GM23338 (cell line): Measurements from ENCODE around the gene TCL1A. TPM values are rescaled to one million over a fixed set of nuclear protein-coding genes. Genes with fewer than 3 reads are reported as not detected.

Experiments
- ATAC-seq: fragments of 200-7000 bp; cut with Tn5 transposase; 3 replicates; pipeline ENCODE4 v1.9.1; 2020
- DNase-seq: peaks from one replicate; pipeline ENCODE4 v3.0.0-alpha.2; 2015; ENCODE audit warnings: low spot score
- H2AFZ ChIP-seq: fragments of 200-600 bp; sonication (generic); 2 replicates; pipeline ENCODE4 v1.8.0; 2016; ENCODE audit warnings: antibody characterized with exemption, mild to moderate bottlenecking, moderate library complexity
- H3F3A ChIP-seq: fragments of 200-600 bp; sonication (generic); replicated peaks from 2 replicates; pipeline ENCODE4 v1.8.0; 2017; ENCODE audit warnings: antibody characterized with exemption, mixed run types, low read depth
- H3K27ac ChIP-seq: fragments of 200-600 bp; sonication (generic); 2 replicates; pipeline ENCODE4 v1.6.1; 2016; ENCODE audit warnings: low read depth
- H3K27me3 ChIP-seq: fragments of 200-600 bp; sonication (generic); 2 replicates; pipeline ENCODE4 v1.8.0; 2016; ENCODE audit warnings: mild to moderate bottlenecking, mixed run types, moderate library complexity; ENCODE audit not compliant: insufficient read depth
- H3K36me3 ChIP-seq: fragments of 200-600 bp; sonication (generic); 2 replicates; pipeline ENCODE4 v1.8.0; 2016; ENCODE audit warnings: mild to moderate bottlenecking; ENCODE audit not compliant: insufficient read depth
- H3K4me1 ChIP-seq: fragments of 200-600 bp; sonication (generic); 2 replicates; pipeline ENCODE4 v1.8.0; 2016; ENCODE audit warnings: mild to moderate bottlenecking, moderate library complexity; ENCODE audit not compliant: insufficient read depth
- H3K4me2 ChIP-seq: fragments of 200-600 bp; sonication (generic); 2 replicates; pipeline ENCODE4 v1.7.1; 2017; ENCODE audit warnings: mixed run types
- H3K4me3 ChIP-seq: fragments of 200-600 bp; sonication (generic); 2 replicates; pipeline ENCODE4 v1.6.1; 2016; ENCODE audit warnings: mixed run types
- H3K79me2 ChIP-seq: fragments of 200-600 bp; sonication (generic); replicated peaks from 2 replicates; pipeline ENCODE4 v1.8.0; 2017; ENCODE audit warnings: mild to moderate bottlenecking; ENCODE audit not compliant: insufficient read depth
- H3K9me2 ChIP-seq: fragments of 200-600 bp; sonication (generic); 2 replicates; pipeline ENCODE4 v1.8.0; 2017; ENCODE audit not compliant: insufficient read depth
- H4K20me1 ChIP-seq: fragments of 200-600 bp; sonication (generic); replicated peaks from 2 replicates; pipeline ENCODE4 v1.8.0; 2017; ENCODE audit warnings: mild to moderate bottlenecking; ENCODE audit not compliant: insufficient read depth
- H3K27ac Mint-ChIP-seq: 2 replicates; pipeline ENCODE4 v1.8.0; 2020; ENCODE audit warnings: inconsistent platforms, mild to moderate bottlenecking, moderate library complexity, mixed read lengths
- H3K27me3 Mint-ChIP-seq: 3 replicates; pipeline ENCODE4 v1.8.0; 2022; ENCODE audit warnings: low read depth, mild to moderate bottlenecking, moderate library complexity, mixed read lengths, inconsistent platforms; ENCODE audit not compliant: insufficient read depth, poor library complexity
- H3K36me3 Mint-ChIP-seq: 3 replicates; pipeline ENCODE4 v1.8.0; 2021; ENCODE audit warnings: low read depth, mild to moderate bottlenecking, inconsistent platforms, moderate library complexity, mixed read lengths
- H3K4me1 Mint-ChIP-seq: 3 replicates; pipeline ENCODE4 v1.8.0; 2020; ENCODE audit warnings: mild to moderate bottlenecking, inconsistent platforms, mixed read lengths
- H3K4me3 Mint-ChIP-seq: 3 replicates; pipeline ENCODE4 v1.8.0; 2021; ENCODE audit warnings: moderate library complexity, mild to moderate bottlenecking, inconsistent platforms, mixed read lengths
- H3K9me3 Mint-ChIP-seq: 3 replicates; pipeline ENCODE4 v1.8.0; 2020; ENCODE audit warnings: moderate library complexity, mild to moderate bottlenecking, inconsistent platforms, mixed read lengths
- ETS1 ChIP-seq: IDR thresholded peaks from 2 replicates; pipeline ENCODE4 v1.6.1; 2016; ENCODE audit warnings: antibody characterized with exemption
- JUNB ChIP-seq: IDR thresholded peaks from one replicate; pipeline ENCODE4 v1.6.1; 2016; ENCODE audit warnings: antibody characterized with exemption; ENCODE audit not compliant: unreplicated experiment
- NANOG ChIP-seq: IDR thresholded peaks from 2 replicates; pipeline ENCODE4 v1.6.1; 2016; ENCODE audit warnings: antibody characterized with exemption, borderline replicate concordance
- POLR2AphosphoS5 ChIP-seq: IDR thresholded peaks from 2 replicates; pipeline ENCODE4 v1.6.1; 2016; ENCODE audit warnings: antibody characterized with exemption, low read depth
- REST ChIP-seq: IDR thresholded peaks from one replicate; pipeline ENCODE4 v1.6.1; 2018; ENCODE audit warnings: antibody characterized with exemption; ENCODE audit not compliant: unreplicated experiment
- ZNF462 ChIP-seq: fragments of 250-450 bp; sonication (Bioruptor Pico); IDR thresholded peaks from 2 replicates; pipeline ENCODE4 v1.5.0; 2020; ENCODE audit warnings: mild to moderate bottlenecking, moderate library complexity
- polyA plus RNA-seq: library from polyadenylated mRNA; unstranded; fragments of >200 nt; fragmentation: Nextera tagmentation; extraction: Ambion mirVana; gene quantifications from 2 replicates; pipeline ENCODE4 v1.2.1, GENCODE V29; 2016
- total RNA-seq: library from RNA; depleted of rRNA; stranded (reverse); fragments of >200 nt; shearing (Covaris generic); gene quantifications from 2 replicates; pipeline ENCODE4 v1.2.3, GENCODE V29; 2014

TCL1A gene
- total and polyA plus RNA-seq, 2 experiments from 2014 or later: 3.6 to 5.3 TPM

- TF ChIP-seq JUNB (no peak), ETS1 (no peak), REST (no peak)
These were observed 10.6 kb downstream of the TCL1A start (continued) for GRCh38 chr14:95703341-95703740.

GRCh38 chr14:95701846-95702221 lies 12.1 kb downstream of the TCL1A start:
- Histone ChIP-seq H3K4me1 (peaks cover 37% of the 10 kb centered on the region), H3K4me3 (peak overlapping the region; percentile 27), H3K4me2 (peak overlapping the region; percentile 66), H3K36me3 (no peaks in the 10 kb centered on the region), H4K20me1 (no peaks in the 10 kb centered on the region; the same call in 1 of the 2 replicates), H3K27me3 (peaks cover 96% of the 10 kb centered on the region), H2AFZ (no peak overlapping the region), H3K9me2 (no peaks in the 10 kb centered on the region), H3F3A (no peaks in the 10 kb centered on the region; the same call in 1 of the 2 replicates), H3K79me2 (no peaks in the 10 kb centered on the region), H3K27ac (no peak overlapping the region)
- Mint-ChIP-seq H3K4me1 (peaks cover 26% of the 10 kb centered on the region), H3K27me3 (peaks cover 74% of the 10 kb centered on the region), H3K9me3 (no peaks in the 10 kb centered on the region), H3K27ac (no peak overlapping the region), H3K36me3 (no peaks in the 10 kb centered on the region), H3K4me3 (0 out of 3 replicates have a peak overlapping the region, but pooled peaks have one; percentile 28)
- peak; percentile 68 for DNase-seq
- peak; percentile 76 for ATAC-seq
- TF ChIP-seq POLR2AphosphoS5 (peak; percentile 18; the same call in 1 of the 2 replicates), NANOG (no peak), ETS1 (no peak)

- Mint-ChIP-seq H3K4me3 (peak overlapping the region; percentile 43), H3K27me3 (peaks cover 79% of the 10 kb centered on the region), H3K27ac (no peak overlapping the region), H3K9me3 (no peaks in the 10 kb centered on the region), H3K36me3 (no peaks in the 10 kb centered on the region), H3K4me1 (peaks cover 26% of the 10 kb centered on the region)
- no peaks in the 10 kb centered on the region for H3K36me3 ChIP-seq
- peak overlapping the region; percentile 27 for H3K4me3 ChIP-seq
- no peaks in the 10 kb centered on the region for H3K79me2 ChIP-seq
- H3K27ac ChIP-seq: no peak overlapping the region
- H3K9me2 ChIP-seq: no peaks in the 10 kb centered on the region
- DNase-seq: peak; percentile 68
- peaks cover 98% of the 10 kb centered on the region for H3K27me3 ChIP-seq
- H3K4me1 ChIP-seq: peaks cover 37% of the 10 kb centered on the region
- peak; percentile 78 for ATAC-seq
- no peak overlapping the region for H2AFZ ChIP-seq
- peak overlapping the region; percentile 66 for H3K4me2 ChIP-seq
- H4K20me1 ChIP-seq: no peaks in the 10 kb centered on the region; the same call in 1 of the 2 replicates
- H3F3A ChIP-seq: no peaks in the 10 kb centered on the region; the same call in 1 of the 2 replicates
- TF ChIP-seq ZNF462 (no peak), NANOG (peak; percentile 65; the same call in 1 of the 2 replicates)
These were observed 13.5 kb downstream of the TCL1A start for GRCh38 chr14:95700221-95700976.
